ENCODE results near the gene IL27RA.
A peak's percentile ranks its signal among the peaks of the same experiment; 100 is the strongest.

Gene IL27RA

DNA sequence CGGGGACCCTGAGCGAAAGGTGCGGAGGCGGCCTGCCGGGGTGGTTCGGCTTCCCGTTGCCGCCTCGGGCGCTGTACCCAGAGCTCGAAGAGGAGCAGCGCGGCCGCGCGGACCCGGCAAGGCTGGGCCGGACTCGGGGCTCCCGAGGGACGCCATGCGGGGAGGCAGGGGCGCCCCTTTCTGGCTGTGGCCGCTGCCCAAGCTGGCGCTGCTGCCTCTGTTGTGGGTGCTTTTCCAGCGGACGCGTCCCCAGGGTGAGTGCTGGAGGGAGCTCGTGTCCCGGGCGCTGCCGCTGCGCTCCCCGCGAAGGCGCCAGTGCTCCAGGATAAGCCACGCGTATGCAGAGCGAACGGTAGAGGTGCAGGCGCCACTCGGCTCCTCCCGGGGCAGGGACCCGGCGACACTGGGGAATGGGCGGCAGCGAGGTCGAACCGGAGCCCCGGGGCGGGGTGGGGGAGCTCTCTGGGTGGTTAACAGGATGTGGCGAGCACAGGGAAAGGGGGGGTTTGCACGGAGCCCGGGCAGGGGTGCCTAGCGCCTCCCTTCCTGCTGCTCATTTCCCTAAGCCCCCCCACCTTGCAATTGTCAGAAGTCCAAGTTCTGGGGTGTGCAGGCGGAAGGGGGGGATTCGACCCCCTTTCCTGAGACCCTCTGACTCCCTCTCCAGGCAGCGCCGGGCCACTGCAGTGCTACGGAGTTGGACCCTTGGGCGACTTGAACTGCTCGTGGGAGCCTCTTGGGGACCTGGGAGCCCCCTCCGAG lies at the start of gene IL27RA:
TSS of gene IL27RA (plus strand) at position 44 of the 762 bp plus-strand sequence. CDS start at position 155, 111 bp downstream.
- H3K4me3 ChIP-seq (ENCODE audit: low read depth in 1 of 2, low read length in 2 of 2) = peak within 1 kb of the TSS; percentile 57 to 68
- peaks cover 0 to 12% of the 10 kb centered on the region in 2 donors for H3K4me1 ChIP-seq (ENCODE audit: control insufficient read depth in 1 of 2, insufficient read depth in 2 of 2, low read length in 2 of 2)
- H3K36me3 ChIP-seq (ENCODE audit: control insufficient read depth in 1 of 2, insufficient read depth in 2 of 2, low read length in 2 of 2) = no peaks in the 10 kb centered on the region
- no peaks in the 10 kb centered on the region for H3K9me3 ChIP-seq (ENCODE audit: control insufficient read depth in 1 of 2, low read length in 2 of 2)
- H3K27me3 ChIP-seq (ENCODE audit: low read depth, low read length) = peaks cover 4% of the 10 kb centered on the region
- no peak within 1 kb of the TSS for H3K27ac ChIP-seq (ENCODE audit: low read length)

DNA sequence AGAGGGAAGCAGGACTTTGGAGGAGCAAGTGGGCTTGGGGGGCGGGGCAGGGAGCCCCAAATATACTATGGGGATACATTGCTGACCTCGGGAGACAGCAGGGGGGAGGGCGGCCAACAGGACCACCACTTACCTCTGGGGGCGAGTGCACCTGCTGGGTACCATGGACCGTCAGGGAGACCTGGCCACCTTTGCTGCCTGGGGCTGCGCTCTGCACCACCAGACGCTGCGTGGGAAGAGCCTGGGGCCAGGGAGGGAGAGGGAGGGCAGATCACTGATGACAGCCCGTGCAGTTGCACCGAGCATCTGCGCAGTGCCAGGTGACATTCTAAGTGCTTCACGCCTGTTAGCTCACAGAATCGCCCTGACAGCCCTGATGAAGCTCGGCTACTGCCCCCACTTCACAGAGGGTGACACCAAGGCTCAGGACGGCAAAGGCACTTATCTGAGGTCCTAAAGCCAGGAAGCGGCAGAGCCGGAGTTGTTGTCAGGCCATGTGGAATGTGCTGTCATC lies 49.5 kb upstream of the IL27RA start:
- H3K36me3 ChIP-seq (ENCODE audit: control insufficient read depth in 1 of 2, insufficient read depth in 2 of 2, low read length in 2 of 2) = peaks cover 0 to 5% of the 10 kb centered on the region in 2 donors

DNA sequence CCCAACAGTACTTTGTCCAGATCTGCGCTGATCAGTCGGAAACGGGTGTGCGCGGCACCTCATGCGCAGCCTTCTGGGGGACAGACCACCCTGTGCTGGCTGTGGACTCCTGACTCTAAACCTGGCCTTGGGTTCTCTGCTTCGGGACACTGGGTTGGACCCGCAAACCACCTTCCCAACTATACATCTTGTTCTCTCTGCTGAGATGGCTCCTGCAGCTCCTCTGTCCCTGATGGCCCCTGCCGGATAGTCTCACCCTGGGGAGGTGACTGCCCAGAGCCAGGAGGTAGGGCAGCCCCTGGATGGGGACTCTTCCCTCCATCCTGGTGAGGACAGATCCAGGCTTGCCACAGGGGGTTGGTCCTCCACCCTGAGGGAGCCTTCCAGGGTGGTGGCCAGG lies 48.8 kb upstream of the IL27RA start:
- peaks cover 4 to 32% of the 10 kb centered on the region in 2 donors for H3K4me1 ChIP-seq (ENCODE audit: control insufficient read depth in 1 of 2, insufficient read depth in 2 of 2, low read length in 2 of 2)
- H3K4me3 ChIP-seq (ENCODE audit: low read depth in 1 of 2, low read length in 2 of 2) = no peak overlapping the region
- no peaks in the 10 kb centered on the region for H3K27me3 ChIP-seq (ENCODE audit: low read depth, low read length)
- H3K36me3 ChIP-seq (ENCODE audit: control insufficient read depth in 1 of 2, insufficient read depth in 2 of 2, low read length in 2 of 2) = peaks cover 0 to 5% of the 10 kb centered on the region in 2 donors
- H3K9me3 ChIP-seq (ENCODE audit: control insufficient read depth in 1 of 2, low read length in 2 of 2) = no peaks in the 10 kb centered on the region
- H3K27ac ChIP-seq (ENCODE audit: low read length) = no peak overlapping the region

More for the DNA sequence above, 49.5 kb upstream of the IL27RA start:
- no peak overlapping the region for H3K4me3 ChIP-seq (ENCODE audit: low read depth in 1 of 2, low read length in 2 of 2)
- no peaks in the 10 kb centered on the region for H3K27me3 ChIP-seq (ENCODE audit: low read depth, low read length)
- no peak overlapping the region for H3K27ac ChIP-seq (ENCODE audit: low read length)
- no peaks in the 10 kb centered on the region for H3K9me3 ChIP-seq (ENCODE audit: control insufficient read depth in 1 of 2, low read length in 2 of 2)
- H3K4me1 ChIP-seq (ENCODE audit: control insufficient read depth in 1 of 2, insufficient read depth in 2 of 2, low read length in 2 of 2) = peaks cover 0 to 30% of the 10 kb centered on the region in 2 donors

DNA sequence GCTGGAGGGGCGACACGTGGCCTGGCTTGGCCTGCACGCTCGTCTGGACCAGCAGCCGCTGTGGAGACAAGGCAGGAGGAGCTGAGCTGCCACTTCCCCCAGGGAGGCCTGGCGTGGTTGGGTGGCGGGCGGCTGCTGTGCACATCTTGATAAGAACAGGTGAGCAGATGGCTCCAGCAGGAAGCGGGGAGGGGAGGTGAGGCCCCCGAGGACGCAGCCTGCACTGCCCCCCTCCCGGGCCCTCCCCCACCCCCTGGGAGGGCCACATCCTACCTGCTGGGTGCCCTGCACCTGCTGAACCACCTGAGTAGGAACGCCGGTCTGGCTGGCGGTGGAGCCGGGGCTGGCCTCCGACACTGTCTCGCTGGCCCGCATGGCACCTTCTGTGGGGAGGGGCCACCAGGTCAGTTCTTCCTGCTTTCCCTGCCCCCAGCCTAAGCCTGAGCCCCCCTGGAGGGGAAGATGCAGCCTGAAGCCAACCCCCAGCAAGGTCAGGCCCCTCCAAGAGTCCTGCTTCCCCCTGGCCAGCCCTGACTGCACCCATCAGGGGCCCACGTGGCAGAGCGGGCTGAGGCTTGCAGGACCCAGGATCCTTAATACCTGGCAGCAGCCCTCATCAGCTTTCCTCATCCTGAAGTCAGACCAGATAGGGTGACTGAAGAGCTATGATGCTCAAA lies 48.2 kb upstream of the IL27RA start:
- Histone ChIP-seq H3K4me1 (ENCODE audit: control insufficient read depth in 1 of 2, insufficient read depth in 2 of 2, low read length in 2 of 2) (peaks cover 4 to 27% of the 10 kb centered on the region in 2 donors), H3K27me3 (ENCODE audit: low read depth, low read length) (no peaks in the 10 kb centered on the region), H3K4me3 (ENCODE audit: low read depth in 1 of 2, low read length in 2 of 2) (no peak overlapping the region), H3K36me3 (ENCODE audit: control insufficient read depth in 1 of 2, insufficient read depth in 2 of 2, low read length in 2 of 2) (peaks cover 0 to 5% of the 10 kb centered on the region in 2 donors), H3K27ac (ENCODE audit: low read length) (no peak overlapping the region), H3K9me3 (ENCODE audit: control insufficient read depth in 1 of 2, low read length in 2 of 2) (no peaks in the 10 kb centered on the region)

DNA sequence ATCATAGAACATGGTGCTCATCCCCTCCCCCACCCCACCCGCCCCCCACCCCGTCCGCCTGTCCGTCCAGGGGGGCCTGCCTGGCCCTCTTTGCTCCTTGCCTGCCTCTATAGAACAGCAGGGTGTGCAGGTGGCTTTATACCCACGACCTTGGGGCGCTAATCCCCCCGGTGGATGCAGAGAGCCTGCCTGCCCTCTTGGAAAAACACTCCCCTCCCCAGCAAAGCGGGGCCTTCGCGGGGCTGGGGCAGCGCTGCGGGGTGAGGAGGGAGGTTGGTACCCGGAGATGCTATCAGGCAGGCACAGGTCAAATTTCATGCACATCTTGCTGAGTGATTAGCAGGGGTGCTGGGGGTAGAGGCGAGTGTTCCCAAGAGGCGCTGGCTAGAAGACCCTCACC lies 47.4 kb upstream of the IL27RA start:
- peaks cover 0 to 5% of the 10 kb centered on the region in 2 donors for H3K36me3 ChIP-seq (ENCODE audit: control insufficient read depth in 1 of 2, insufficient read depth in 2 of 2, low read length in 2 of 2)

DNA sequence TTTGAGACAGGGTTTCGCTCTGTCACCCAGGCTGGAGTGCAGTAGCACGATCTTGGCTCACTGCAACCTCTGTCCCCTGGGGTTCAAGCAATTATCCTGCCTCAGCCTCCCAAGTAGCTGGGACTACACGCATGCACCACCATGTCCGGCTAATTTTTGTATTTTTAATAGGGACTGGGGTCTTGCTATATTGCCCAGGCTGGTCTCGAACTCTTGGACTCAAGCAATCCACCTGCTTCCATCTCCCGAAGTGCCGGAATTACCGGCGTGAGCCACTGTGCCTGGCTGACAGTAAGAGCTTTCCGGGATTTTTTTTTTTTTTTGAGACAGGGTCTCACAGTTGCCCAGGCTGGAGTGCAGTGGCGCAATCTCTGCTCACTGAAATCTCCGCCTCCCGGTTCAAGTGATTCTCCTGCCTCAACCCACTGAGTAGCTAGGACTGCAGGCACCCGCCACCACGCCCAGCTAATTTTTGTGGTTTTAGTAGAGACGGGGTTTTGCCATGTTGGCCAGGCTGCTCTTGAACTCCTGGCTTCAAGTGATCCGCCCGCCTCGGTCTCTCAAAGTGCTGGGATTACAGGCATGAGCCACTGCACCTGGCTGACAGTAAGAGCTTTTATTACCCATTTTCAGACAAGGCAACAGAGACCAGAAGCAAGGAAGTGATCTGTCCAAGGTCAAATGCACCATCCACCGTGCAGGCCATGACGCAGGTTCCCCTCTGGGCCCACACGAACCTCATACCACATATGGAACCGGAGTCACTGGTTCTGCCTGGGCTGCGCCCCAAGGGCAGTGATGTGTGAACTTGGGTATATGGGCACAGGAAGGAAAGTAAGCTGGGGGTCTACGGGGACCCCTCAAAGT lies 46.5 kb upstream of the IL27RA start:
- Histone ChIP-seq H3K27ac (ENCODE audit: low read length) (no peak overlapping the region), H3K36me3 (ENCODE audit: control insufficient read depth in 1 of 2, insufficient read depth in 2 of 2, low read length in 2 of 2) (peaks cover 0 to 5% of the 10 kb centered on the region in 2 donors), H3K4me1 (ENCODE audit: control insufficient read depth in 1 of 2, insufficient read depth in 2 of 2, low read length in 2 of 2) (peaks cover 4 to 15% of the 10 kb centered on the region in 2 donors), H3K27me3 (ENCODE audit: low read depth, low read length) (no peaks in the 10 kb centered on the region), H3K9me3 (ENCODE audit: control insufficient read depth in 1 of 2, low read length in 2 of 2) (no peaks in the 10 kb centered on the region), H3K4me3 (ENCODE audit: low read depth in 1 of 2, low read length in 2 of 2) (no peak overlapping the region)

More for the DNA sequence above, 47.4 kb upstream of the IL27RA start:
- no peak overlapping the region for H3K4me3 ChIP-seq (ENCODE audit: low read depth in 1 of 2, low read length in 2 of 2)
- H3K4me1 ChIP-seq (ENCODE audit: control insufficient read depth in 1 of 2, insufficient read depth in 2 of 2, low read length in 2 of 2) = peaks cover 4 to 24% of the 10 kb centered on the region in 2 donors
- no peaks in the 10 kb centered on the region for H3K9me3 ChIP-seq (ENCODE audit: control insufficient read depth in 1 of 2, low read length in 2 of 2)
- no peaks in the 10 kb centered on the region for H3K27me3 ChIP-seq (ENCODE audit: low read depth, low read length)
- no peak overlapping the region for H3K27ac ChIP-seq (ENCODE audit: low read length)

DNA sequence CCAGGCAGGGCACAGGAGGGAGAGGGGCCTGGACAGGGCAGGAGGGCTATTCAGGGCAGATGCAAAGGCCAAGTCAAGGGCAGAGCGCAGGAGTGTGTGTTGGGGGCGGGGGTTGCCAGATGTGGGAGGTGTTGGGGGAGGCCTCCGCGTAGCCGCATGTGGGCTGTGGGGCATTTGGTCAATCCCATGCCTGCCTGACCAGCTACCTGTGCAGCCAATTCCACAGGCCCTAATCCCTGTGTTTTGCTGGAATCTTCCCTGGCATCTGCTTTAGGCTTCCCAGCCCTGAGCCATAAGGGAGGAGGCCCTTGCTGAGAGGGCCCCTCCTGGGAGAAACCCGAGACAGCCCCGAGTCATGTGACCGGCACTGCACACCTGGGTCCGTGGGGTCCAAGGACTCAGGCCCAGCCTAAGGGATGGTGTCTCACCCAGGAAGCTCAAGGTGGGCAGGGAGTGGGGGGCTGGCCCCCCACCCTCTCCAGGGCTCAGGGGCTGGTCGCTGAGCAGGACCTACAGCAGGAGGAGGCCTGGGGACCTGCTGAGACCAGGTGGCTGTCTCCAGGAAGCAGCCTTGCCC lies 45.7 kb upstream of the IL27RA start:
- Histone ChIP-seq H3K9me3 (ENCODE audit: control insufficient read depth in 1 of 2, low read length in 2 of 2) (no peaks in the 10 kb centered on the region), H3K27me3 (ENCODE audit: low read depth, low read length) (no peaks in the 10 kb centered on the region), H3K4me3 (ENCODE audit: low read depth in 1 of 2, low read length in 2 of 2) (peak overlapping the region in 1 of 2 donors; percentile 9), H3K4me1 (ENCODE audit: control insufficient read depth in 1 of 2, insufficient read depth in 2 of 2, low read length in 2 of 2) (peaks cover 4 to 15% of the 10 kb centered on the region in 2 donors), H3K27ac (ENCODE audit: low read length) (peak overlapping the region; percentile 31), H3K36me3 (ENCODE audit: control insufficient read depth in 1 of 2, insufficient read depth in 2 of 2, low read length in 2 of 2) (peaks cover 0 to 5% of the 10 kb centered on the region in 2 donors)

DNA sequence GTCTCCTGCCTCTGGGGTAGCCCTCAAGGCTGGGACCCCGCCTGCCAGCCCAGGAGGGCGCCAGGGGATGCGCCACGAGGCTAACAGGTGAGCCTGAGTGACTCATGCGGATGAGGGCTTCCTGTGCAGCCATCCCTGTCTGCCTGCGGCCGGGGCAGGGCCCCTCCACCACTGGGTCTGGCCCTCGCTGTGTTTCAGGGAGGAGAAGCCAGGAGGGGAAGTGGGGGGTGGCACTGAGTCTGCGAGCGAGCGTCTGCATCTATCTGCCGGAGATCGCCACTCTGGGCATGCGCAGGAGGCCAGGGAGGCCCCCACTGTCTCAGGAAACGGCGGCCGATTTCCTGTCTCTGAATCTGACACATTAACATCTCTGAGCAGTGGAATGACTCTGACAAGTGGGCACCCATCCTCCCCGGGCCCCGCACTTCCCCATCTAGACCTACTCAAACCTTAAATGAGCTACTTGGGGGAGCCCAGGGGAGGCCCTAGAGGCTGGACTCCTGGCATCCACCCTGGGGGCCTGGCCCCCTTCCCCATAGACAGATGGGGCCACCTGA lies 45.1 kb upstream of the IL27RA start:
- Histone ChIP-seq H3K4me1 (ENCODE audit: control insufficient read depth in 1 of 2, insufficient read depth in 2 of 2, low read length in 2 of 2) (peaks cover 4 to 15% of the 10 kb centered on the region in 2 donors), H3K4me3 (ENCODE audit: low read depth in 1 of 2, low read length in 2 of 2) (peak overlapping the region; percentile 7 to 9), H3K27me3 (ENCODE audit: low read depth, low read length) (no peaks in the 10 kb centered on the region), H3K36me3 (ENCODE audit: control insufficient read depth in 1 of 2, insufficient read depth in 2 of 2, low read length in 2 of 2) (peaks cover 0 to 5% of the 10 kb centered on the region in 2 donors), H3K27ac (ENCODE audit: low read length) (peak overlapping the region; percentile 77), H3K9me3 (ENCODE audit: control insufficient read depth in 1 of 2, low read length in 2 of 2) (no peaks in the 10 kb centered on the region)

DNA sequence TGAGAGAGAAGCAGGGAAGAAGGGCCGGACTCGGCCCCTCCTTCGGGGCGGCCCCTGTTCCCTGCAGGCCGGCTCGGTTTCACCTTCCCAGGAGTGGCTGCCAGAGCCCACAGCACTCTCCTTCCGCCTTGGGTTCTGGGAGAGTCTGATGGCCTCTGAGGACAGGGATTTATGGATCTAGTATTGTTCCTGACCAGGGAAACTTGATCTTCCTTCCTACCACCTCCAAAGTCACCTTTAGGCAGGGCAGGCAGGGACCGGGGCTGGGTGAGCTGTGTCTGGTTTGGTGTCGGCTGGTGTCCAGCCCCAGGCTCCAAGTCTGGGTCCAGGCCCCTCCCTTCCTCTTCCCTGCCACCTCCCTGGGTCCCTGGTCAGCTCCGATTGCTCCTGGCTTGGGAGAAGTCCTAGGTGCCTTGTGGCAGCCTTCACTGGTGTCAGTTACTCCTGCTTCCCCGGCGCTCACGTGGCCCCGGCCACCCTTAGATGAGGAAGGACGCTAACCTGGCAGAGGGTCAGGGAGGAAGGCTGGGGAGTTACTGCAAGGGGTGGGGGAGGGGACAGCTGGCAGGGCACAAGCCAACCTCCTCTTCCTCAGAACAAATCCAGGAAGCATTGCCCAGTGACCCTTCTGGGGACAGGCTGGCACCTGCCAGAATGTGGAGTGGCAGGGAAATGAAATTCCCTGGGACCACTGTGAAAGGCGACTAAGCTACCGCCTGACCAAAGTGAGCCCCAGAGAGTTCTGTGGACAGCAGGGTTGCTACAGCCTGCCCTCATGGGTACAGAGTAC lies 44.3 kb upstream of the IL27RA start:
- Histone ChIP-seq H3K4me3 (ENCODE audit: low read depth in 1 of 2, low read length in 2 of 2) (peak overlapping the region in 1 of 2 donors; percentile 9), H3K27ac (ENCODE audit: low read length) (peak overlapping the region; percentile 77)

DNA sequence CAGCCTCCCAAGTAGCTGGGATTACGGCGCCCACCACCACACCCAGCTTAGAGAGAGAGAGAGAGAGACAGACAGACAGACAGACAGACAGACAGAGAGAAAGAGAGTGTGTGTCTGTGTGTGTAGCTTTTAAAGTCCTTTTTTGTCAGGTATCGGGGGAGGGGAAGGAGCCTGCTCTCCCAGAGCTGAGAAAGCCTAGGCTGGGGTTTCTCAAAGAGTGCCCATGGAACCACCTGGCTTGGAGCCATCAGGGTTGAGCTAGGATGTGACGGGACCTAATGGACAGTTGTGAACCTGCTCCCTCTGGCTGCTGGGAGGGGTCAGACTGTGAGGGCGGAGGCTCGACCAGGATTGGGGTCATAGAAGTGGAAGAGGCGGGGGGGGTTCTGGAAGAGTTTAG lies 42.1 kb upstream of the IL27RA start:
- no peaks in the 10 kb centered on the region for H3K27me3 ChIP-seq (ENCODE audit: low read depth, low read length)
- H3K4me1 ChIP-seq (ENCODE audit: control insufficient read depth in 1 of 2, insufficient read depth in 2 of 2, low read length in 2 of 2) = peaks cover 4 to 15% of the 10 kb centered on the region in 2 donors
- no peak overlapping the region for H3K27ac ChIP-seq (ENCODE audit: low read length)
- H3K36me3 ChIP-seq (ENCODE audit: control insufficient read depth in 1 of 2, insufficient read depth in 2 of 2, low read length in 2 of 2) = peaks cover 0 to 5% of the 10 kb centered on the region in 2 donors
- no peaks in the 10 kb centered on the region for H3K9me3 ChIP-seq (ENCODE audit: control insufficient read depth in 1 of 2, low read length in 2 of 2)
- no peak overlapping the region for H3K4me3 ChIP-seq (ENCODE audit: low read depth in 1 of 2, low read length in 2 of 2)

More for the DNA sequence above, 44.3 kb upstream of the IL27RA start:
- Histone ChIP-seq H3K9me3 (ENCODE audit: control insufficient read depth in 1 of 2, low read length in 2 of 2) (no peaks in the 10 kb centered on the region), H3K4me1 (ENCODE audit: control insufficient read depth in 1 of 2, insufficient read depth in 2 of 2, low read length in 2 of 2) (peaks cover 4 to 15% of the 10 kb centered on the region in 2 donors), H3K36me3 (ENCODE audit: control insufficient read depth in 1 of 2, insufficient read depth in 2 of 2, low read length in 2 of 2) (peaks cover 0 to 6% of the 10 kb centered on the region in 2 donors), H3K27me3 (ENCODE audit: low read depth, low read length) (no peaks in the 10 kb centered on the region)
